HepG2 (cell line): ENCODE data around the gene MCF2L. TPM values are rescaled to one million over a fixed set of nuclear protein-coding genes. Genes with fewer than 3 reads are reported as not detected.
A peak's percentile ranks its signal among the peaks of the same experiment; 100 is the strongest.
"Not testable (repeated sequence)": the region's sequence is repeated elsewhere in the genome, so short reads cannot be mapped to it uniquely, and the experiment has no call there.

ENCODE experiments used
- ATAC-seq: fragments of 200-7000 bp; cut with Tn5 transposase; 3 replicates; pipeline ENCODE4 v1.9.1; 2020; ENCODE audit warnings: mild to moderate bottlenecking, moderate library complexity
- BruUV-seq: library from RNA; stranded (reverse); fragments of 400-500 nt; replicated peaks from 2 replicates; lab custom pipeline; 2021; lab: Mats Ljungman, UMichigan
- CTCF ChIA-PET: fragments of 300-600 bp; formaldehyde crosslinking; extraction: SDS; loops from one replicate; lab custom pipeline; 2021; ENCODE audit warnings: low total read pairs, inconsistent platforms, low intra/inter-chr PET ratio; lab: Yijun Ruan, JAX
- POLR2A ChIA-PET: fragments of 350-600 bp; sonication (Branson Sonifier 250); formaldehyde crosslinking; loops from one replicate; lab custom pipeline; 2020; ENCODE audit warnings: antibody characterized with exemption, inconsistent platforms; lab: Yijun Ruan, JAX
- DNase-seq: peaks from one replicate; pipeline ENCODE4 v3.0.0-alpha.2; 2015; ENCODE audit warnings: low spot score
- FAIRE-seq: peaks from 3 replicates; lab custom pipeline; 2011; peaks lifted over from hg19 to GRCh38; lab: Jason Lieb, UNC
- H2AFZ ChIP-seq: one replicate; pipeline ENCODE4 v1.6.1; 2011; ENCODE audit warnings: low read length, inconsistent platforms
- H3K27ac ChIP-seq: fragments of 300-600 bp; 3 replicates; pipeline ENCODE4 v1.8.0; 2011; ENCODE audit warnings: mixed run types, mild to moderate bottlenecking, mixed read lengths, low read length, inconsistent platforms; ENCODE audit not compliant: insufficient read depth; ENCODE audit errors: extremely low read length
- H3K27me3 ChIP-seq, 2 experiments: fragments of 200-600 bp in 1 of 2; 2 replicates in 1 of 2; 3 replicates in 1 of 2; pipeline versions ENCODE4 v1.6.0 to v1.8.0; 2011; ENCODE audit warnings: low read length in 2 of 2, mild to moderate bottlenecking in 2 of 2, moderate library complexity in 2 of 2, inconsistent platforms in 1 of 2; ENCODE audit not compliant: insufficient read depth in 2 of 2, control insufficient read depth in 1 of 2
- H3K36me3 ChIP-seq, 2 experiments: fragments of 200-600 bp in 1 of 2; replicated peaks in 1 of 2; 2 replicates in 1 of 2; 3 replicates in 1 of 2; pipeline versions ENCODE4 v1.5.1 to v1.8.0; 2011; ENCODE audit warnings: low read length in 2 of 2, inconsistent platforms in 1 of 2; ENCODE audit not compliant: insufficient read depth in 2 of 2, control insufficient read depth in 1 of 2
- H3K4me1 ChIP-seq: 2 replicates; pipeline ENCODE4 v1.5.1; 2012; ENCODE audit warnings: low read length, inconsistent platforms; ENCODE audit not compliant: insufficient read depth
- H3K4me2 ChIP-seq: 2 replicates; pipeline ENCODE4 v1.6.0; 2011; ENCODE audit warnings: low read depth, low read length, inconsistent platforms
- H3K4me3 ChIP-seq, 3 experiments: fragments of 200-600 bp in 1 of 3; sonication (generic), shearing (Covaris generic) in 1 of 3; replicated peaks in 1 of 3; 2 replicates each; pipeline ENCODE4 v1.5.1; 2011 to 2016; ENCODE audit warnings: low read length in 3 of 3, inconsistent platforms in 2 of 3, low read depth in 2 of 3, mild to moderate bottlenecking in 2 of 3, control low read depth in 1 of 3, mixed read lengths in 1 of 3; ENCODE audit not compliant: insufficient read depth in 1 of 3
- H3K79me2 ChIP-seq: one replicate; pipeline ENCODE4 v1.6.1; 2011; ENCODE audit warnings: low read length, inconsistent platforms; ENCODE audit not compliant: insufficient read depth
- H3K9ac ChIP-seq: 2 replicates; pipeline ENCODE4 v1.6.0; 2011; ENCODE audit warnings: mild to moderate bottlenecking, low read depth, low read length, inconsistent platforms; ENCODE audit not compliant: insufficient read depth
- H3K9me3 ChIP-seq: 2 replicates; pipeline ENCODE4 v1.5.1; 2012; ENCODE audit warnings: mild to moderate bottlenecking, low read length
- H4K20me1 ChIP-seq: 2 replicates; pipeline ENCODE4 v1.6.0; 2011; ENCODE audit warnings: inconsistent platforms, mild to moderate bottlenecking, low read length, moderate library complexity; ENCODE audit not compliant: insufficient read depth
- AGO2 ChIP-seq: fragments of 200-400 bp; formaldehyde crosslinking; optimal IDR thresholded peaks from 2 replicates; pipeline ENCODE3; 2017; ENCODE audit warnings: mild to moderate bottlenecking, low read depth, low read length, moderate library complexity
- CBX2 ChIP-seq, 2 experiments: fragments of 200-600 bp in 1 of 2; sonication (generic); formaldehyde crosslinking in 1 of 2; IDR thresholded peaks; 2 replicates each; pipeline versions ENCODE4 v1.7.0 to v1.8.1; 2018 to 2022; ENCODE audit warnings: low read depth in 2 of 2, low read length in 1 of 2, mild to moderate bottlenecking in 1 of 2, missing genetic modification reagents in 1 of 2
- WGBS: methylation state at CpG from one replicate; pipeline ENCODE4 v1.1.6; 2017; ENCODE audit warnings: low lambda C conversion rate; 5-methylcytosine and 5-hydroxymethylcytosine counted together
- in situ Hi-C: cut with HindIII; loops from 2 replicates; pipeline ENCODE4 v1.10.0; 2017; ENCODE audit warnings: low pct_unique_long_range_greater_than_20kb; ENCODE audit not compliant: extremely low pct_ligation_motif_present
- intact Hi-C: fragments of 100-400 bp; cut with micrococcal nuclease; formaldehyde crosslinking; loops from one replicate; pipeline ENCODE4 v1.10.0; 2022; ENCODE audit not compliant: unreplicated experiment
- polyA plus RNA-seq, 8 experiments: library from polyadenylated mRNA; depleted of rRNA in 3 of 8; stranded (reverse) in 7 of 8; unstranded in 1 of 8; fragments of >200 nt; fragmentation: Illumina TruSeq in 4 of 8; extraction: Trizol in 4 of 8; gene quantifications; 2 replicates each; pipeline versions ENCODE4 v1.2.1 to v1.2.3, GENCODE V29; 2011 to 2016; ENCODE audit warnings: low read depth in 4 of 8, missing spikeins in 1 of 8, mixed read lengths in 1 of 8; ENCODE audit not compliant: insufficient read depth in 1 of 8
- total RNA-seq, 5 experiments: library from RNA; depleted of rRNA; stranded (reverse); fragments of >200 nt; fragmentation: Illumina TruSeq; extraction: Trizol; gene quantifications; 2 replicates each; pipeline ENCODE4 v1.2.3, GENCODE V29; 2016; ENCODE audit warnings: low read depth in 1 of 5

The MCF2L gene
- total and polyA plus RNA-seq, 2 of the 13 experiments (the other 11 are each of a cell fraction or from before 2014, with no cell fraction given): 19.4 to 28.4 TPM

- peak; percentile 27 for TF ChIP-seq AGO2
- H3K9me3 ChIP-seq, H2AFZ ChIP-seq, H3K4me3 ChIP-seq, H3K9ac ChIP-seq, FAIRE-seq, H3K27me3 ChIP-seq, in situ Hi-C loops, H4K20me1 ChIP-seq, BruUV-seq, H3K36me3 ChIP-seq, H3K4me2 ChIP-seq, DNase-seq, H3K79me2 ChIP-seq, ATAC-seq, intact Hi-C loops, H3K27ac ChIP-seq: not testable (repeated sequence)
- WGBS: 80% methylated on average over 20 of the region's 38 CpGs
- POLR2A ChIA-PET: interaction anchor here (1.6 kb wide), 1 partner anchor 61 kb away, joined by 3 read pairs; no protein-coding TSS in a partner anchor
- H3K4me1 ChIP-seq: peaks cover 14% of the 10 kb centered on the region; the same call in 1 of the 2 replicates
- CTCF ChIA-PET: interaction anchor here (2.7 kb wide), 1 partner anchor 88 kb away, joined by 45 read pairs; no protein-coding TSS in a partner anchor
These were observed 61.2 kb downstream of the MCF2L start for GRCh38 chr13:113030259-113030640.

GRCh38 chr13:113031465-113031864, 62.5 kb downstream of the MCF2L start:
- in situ Hi-C loops: no loop called here
- ChIA-PET CTCF (no interaction called here), POLR2A (interaction anchor here (1.5 kb wide), 1 partner anchor 62 kb away, joined by 4 read pairs; the partner anchor contains the start of gene MCF2L)
- no peaks in the 10 kb centered on the region for H3K27me3 ChIP-seq
- H3K9ac ChIP-seq: no peak overlapping the region
- H3K27ac ChIP-seq: no peak overlapping the region
- FAIRE-seq: no peak
- intact Hi-C loops: no loop called here
- peaks cover 7 to 10% of the 10 kb centered on the region in 2 experiments; a peak in 4 of 5 replicates for H3K36me3 ChIP-seq
- no peak overlapping the region for H2AFZ ChIP-seq
- no peaks in the 10 kb centered on the region for H3K79me2 ChIP-seq
- no peaks in the 10 kb centered on the region for H4K20me1 ChIP-seq
- H3K4me1 ChIP-seq: peaks cover 15% of the 10 kb centered on the region; the same call in 1 of the 2 replicates
- no peak for ATAC-seq
- TF ChIP-seq CBX2 (IDR thresholded peaks at IDR 0.05; ENCODE audit: low read depth, low read length) (no peak), CBX2 (CRISPR knock-in tag; IDR thresholded peaks at IDR 0.05; ENCODE audit: low read depth) (no peak)
- BruUV-seq: no TSS peak
- DNase-seq: no peak
- no peaks in the 10 kb centered on the region for H3K9me3 ChIP-seq
- H3K4me3 ChIP-seq: no peak overlapping the region
- 97% methylated on average over 6 of the region's 7 CpGs for WGBS
- H3K4me2 ChIP-seq: no peak overlapping the region
